Left forelimb (tissue), 1 donor: ENCODE measurements around the gene LETM1.

Source experiments
- DNase-seq: peaks from one replicate; pipeline ENCODE4 v3.0.0-alpha.2; 2018; ENCODE audit warnings: low spot score

The LETM1 gene

DNA sequence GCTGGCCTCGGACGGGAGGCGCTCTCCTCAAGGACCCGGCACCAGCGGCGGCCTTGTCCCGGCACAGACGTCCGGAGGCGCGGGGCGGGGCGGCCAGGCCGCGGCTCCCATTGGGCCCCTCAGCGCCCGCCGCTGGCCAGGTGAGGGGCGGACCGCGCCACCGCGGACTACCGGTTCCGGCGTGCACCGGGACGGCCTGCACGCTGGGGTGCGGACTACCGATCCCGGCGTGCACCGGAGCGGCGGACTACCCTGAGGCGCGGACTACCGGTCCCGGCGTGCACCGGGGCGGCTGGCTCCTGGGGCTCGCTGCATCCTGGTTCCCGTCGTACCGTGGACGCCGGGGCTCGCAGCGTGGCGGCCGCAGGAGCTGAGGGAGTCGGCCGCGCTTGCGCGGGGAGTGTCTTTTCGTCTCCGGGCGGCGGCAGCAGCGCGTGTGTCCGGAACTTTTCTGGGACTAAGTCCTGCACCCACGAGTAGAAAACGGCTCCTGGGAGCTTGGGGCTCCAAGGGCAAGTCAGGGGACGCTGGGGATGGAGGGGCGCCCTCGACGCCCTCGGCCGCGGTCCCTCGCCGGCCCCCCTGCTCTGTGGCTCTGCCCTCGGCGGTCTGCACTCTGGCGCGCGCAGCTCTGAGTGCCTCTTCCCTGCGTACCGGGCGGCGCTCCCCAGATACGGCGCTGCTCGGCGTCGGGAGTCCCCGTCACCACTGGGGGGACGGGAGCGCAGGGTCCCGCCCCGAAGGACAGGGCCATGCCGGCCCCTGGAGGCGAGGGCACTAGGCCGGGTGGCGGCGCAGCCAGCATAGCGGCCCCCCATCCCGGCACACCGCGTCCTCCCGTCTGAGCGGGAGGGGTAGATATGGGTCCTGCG, at the start of gene LETM1:
LETM1 (minus strand) TSS at position 86 of the 872 bp plus-strand sequence. CDS start 206 bp downstream, outside the sequence.
- DNase-seq, result peak; percentile 96

DNA sequence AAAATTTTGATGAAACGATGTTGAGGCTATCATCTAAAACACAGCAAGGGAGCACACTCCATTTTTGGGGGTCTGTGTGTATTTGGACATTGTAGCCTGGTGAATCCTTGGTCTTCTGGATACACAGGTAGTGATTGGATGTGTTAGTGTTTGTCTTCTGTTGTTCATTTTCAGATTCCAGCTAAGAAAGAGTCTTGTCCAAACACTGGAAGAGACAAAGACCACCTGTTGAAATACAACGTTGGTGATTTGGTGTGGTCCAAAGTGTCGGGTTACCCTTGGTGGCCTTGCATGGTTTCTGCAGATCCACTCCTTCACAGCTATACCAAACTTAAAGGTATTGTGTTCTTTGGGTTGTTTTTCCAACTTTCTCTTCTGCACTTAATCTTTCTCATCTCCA, 48.1 kb upstream of the LETM1 start:
- no peak for DNase-seq

GRCh38 chr4:1903035-1903434, 47.1 kb upstream of the LETM1 start:
- DNase-seq, result no peak

DNA sequence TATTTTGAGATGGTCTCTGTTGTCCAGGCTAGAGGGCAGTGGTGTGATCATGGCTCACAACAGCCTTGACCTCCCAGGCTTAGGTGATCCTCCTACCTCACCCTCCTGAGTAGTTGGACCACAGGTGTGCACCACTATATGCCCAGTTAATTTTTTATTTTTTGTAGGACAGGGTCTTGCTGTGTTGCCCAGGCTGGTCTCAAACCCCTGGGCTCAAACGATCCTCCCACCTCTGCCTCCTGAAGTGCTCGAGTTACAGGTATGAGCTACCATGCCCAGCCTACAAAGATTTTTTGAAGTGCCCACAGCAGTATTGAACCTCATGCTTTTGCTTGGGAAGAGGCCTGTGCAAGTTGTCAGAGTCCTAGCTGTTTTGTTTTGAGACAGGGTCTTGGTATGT, 46.3 kb upstream of the LETM1 start:
- DNase-seq, result no peak

DNA sequence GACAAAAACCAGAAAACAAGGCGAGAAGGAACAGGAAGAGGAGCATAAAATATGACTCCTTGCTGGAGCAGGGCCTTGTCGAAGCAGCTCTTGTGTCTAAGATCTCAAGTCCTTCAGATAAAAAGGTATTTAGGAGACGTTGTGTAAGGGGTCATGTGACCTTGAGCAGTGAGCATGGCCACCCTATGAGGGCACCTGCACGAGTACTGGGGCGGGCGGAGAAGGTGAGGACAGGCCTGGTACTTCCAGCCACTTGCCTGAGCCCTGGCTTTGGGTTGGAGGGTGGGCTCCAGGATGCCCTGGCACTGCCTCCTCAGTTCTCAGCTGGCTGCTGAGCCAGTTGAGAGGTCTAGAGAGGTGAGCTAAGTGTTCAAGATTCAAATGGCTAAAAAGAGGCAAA, 45.2 kb upstream of the LETM1 start:
- no peak for DNase-seq

DNA sequence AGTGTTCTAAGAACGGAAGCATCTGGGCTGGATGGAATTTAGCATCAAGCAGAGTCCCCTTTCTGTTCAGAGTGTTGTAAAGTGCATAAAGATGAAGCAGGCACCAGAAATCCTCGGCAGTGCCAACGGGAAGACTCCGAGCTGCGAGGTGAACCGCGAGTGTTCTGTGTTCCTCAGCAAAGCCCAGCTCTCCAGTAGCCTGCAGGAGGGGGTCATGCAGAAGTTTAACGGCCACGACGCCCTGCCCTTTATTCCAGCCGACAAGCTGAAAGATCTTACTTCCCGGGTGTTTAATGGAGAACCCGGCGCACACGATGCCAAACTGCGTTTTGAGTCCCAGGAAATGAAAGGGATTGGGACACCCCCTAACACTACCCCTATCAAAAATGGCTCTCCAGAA, 44.7 kb upstream of the LETM1 start:
- DNase-seq, result no peak

GRCh38 chr4:1900087-1900433, 44.1 kb upstream of the LETM1 start:
- no peak for DNase-seq

DNA sequence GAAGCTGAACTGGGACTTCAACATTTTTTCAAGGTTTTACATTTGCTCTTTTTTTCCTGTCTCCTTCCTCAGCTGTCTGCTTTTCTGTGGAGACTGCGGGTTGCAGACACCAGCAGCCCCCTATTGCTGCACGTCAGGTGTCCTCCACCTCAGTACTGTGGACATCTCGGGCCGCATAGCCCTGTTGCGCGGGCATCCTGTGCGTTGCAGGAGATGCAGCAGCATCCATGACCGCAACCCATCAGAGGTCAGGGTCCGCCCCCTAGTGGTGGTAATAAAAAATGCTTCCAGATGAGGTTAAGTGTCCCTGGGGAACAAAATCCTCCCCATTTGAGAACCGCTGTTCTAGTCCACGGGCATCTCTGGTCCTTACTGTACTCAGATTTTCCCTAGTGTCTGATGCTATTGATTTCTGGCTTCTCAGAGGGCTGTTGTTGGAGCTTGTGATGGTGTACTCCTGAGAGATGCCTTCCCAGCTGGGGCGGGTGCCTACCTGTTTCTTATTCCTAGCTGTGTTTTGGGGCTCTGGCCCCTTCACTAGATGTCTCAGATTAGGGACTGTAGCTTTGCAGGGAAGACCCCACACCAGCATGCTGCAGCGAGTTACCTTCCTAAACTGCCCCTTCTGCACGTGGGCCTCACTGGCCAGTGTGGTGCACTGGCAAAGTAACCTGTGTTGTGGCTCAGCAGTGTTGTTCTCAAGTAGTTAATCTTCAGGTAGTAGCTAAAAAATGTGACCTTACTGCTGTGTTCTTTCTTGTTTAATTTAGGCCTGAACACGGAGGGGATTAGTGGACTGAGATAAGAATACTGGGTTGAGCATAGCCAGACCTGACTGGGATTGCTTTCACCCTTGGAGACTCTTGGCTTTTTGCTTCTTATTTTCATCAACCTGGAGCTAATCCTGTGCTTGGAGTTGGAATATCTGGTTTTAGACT, 43.5 kb upstream of the LETM1 start:
- peak; percentile 78 for DNase-seq

DNA sequence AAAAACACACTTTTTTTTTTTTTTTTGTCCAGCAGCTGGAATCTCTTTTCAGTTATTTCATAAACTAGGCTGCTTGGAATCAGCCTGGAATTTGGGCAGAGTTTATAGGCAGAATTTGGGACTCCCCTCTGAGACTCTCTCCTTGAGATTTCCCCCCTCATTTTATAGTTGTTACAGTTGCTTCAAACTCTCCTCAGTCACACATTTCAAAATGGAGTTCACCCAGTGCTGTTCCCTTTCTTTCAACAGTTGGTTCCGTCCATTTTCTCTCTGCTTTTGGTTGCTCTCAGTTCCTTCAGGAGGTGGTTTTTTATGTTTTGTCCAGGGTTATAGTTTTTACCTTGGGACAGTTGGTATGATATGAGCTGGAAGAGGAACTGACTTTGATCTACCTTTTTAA, 42.7 kb upstream of the LETM1 start:
- no peak for DNase-seq

GRCh38 chr4:1898007-1898406, 42.1 kb upstream of the LETM1 start:
- DNase-seq, result no peak

DNA sequence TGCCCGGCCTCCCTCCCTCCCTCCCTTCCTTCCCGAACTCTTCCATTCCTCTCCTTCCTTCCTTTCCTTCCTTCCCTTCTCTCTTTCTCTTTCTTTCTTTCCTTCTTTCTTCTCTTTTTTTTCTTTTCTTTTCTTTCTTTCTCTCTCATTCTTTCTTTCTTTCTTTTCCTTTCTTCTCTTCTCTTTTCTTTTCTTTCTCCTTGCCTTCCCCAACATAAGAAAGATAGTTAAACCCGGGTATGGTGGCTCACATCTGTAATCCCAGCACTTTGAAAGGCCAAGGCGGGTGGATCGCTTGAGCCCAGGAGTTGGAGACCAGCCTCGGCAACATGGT, 40.7 kb upstream of the LETM1 start:
- no peak for DNase-seq

DNA sequence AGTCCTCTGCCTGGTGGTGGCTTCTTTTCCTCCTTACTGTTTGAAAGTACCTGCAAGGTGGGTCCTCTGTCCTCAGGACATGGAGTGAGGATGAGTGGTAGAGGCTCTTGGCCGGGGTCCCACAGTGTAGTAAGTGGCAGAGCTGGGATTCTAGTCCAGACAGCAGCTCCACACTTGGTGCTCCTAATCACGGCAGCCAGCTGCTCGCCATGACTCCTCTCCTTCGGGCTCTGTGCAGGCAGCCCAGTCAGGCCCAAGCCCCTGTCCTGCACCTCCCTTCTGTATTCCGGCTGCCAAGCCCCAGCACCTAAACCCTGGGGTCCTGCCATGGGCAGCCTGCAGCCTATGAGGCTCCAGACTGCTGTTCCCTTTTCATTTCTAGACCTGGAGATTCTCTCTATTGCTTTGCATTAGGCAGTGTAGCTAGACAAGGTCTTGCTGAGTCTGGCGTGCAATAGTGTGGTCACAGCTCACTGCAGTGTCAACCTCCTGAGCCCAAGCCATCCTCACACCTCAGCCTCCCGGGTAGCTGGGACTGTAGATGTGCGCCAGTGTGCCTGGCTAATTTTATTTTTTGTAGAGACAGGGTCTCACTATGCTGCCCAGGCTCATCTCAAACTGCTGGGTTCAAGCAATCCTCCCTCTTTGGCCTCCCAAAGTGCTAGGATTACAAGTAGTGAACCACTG, 40.2 kb upstream of the LETM1 start:
- DNase-seq, result no peak

GRCh38 chr4:1890979-1891570, 35.1 kb upstream of the LETM1 start:
- DNase-seq, result no peak

DNA sequence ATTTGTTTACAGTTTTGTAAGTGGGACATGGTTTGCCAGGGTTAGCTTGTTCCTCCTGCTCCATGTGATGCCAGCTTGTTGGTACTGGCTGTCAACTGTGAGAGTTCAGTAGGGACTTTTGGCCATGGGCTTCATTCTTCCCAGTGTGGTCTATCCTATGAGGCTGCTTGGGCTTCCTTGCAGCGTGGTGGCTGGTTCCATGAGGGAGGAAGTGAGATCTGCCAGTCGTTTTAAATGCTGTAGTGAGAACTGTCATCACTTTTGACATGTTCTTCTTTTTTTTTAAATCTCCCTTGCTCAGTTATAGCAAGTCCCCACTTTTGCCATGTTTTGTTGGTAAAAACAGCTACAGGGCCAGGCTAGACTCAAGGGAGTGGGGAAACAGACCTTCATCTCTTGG, 31.1 kb upstream of the LETM1 start:
- DNase-seq, result no peak

- DNase-seq, result no peak
Measured at GRCh38 chr4:1885414-1885813, 29.5 kb upstream of the LETM1 start.

DNA sequence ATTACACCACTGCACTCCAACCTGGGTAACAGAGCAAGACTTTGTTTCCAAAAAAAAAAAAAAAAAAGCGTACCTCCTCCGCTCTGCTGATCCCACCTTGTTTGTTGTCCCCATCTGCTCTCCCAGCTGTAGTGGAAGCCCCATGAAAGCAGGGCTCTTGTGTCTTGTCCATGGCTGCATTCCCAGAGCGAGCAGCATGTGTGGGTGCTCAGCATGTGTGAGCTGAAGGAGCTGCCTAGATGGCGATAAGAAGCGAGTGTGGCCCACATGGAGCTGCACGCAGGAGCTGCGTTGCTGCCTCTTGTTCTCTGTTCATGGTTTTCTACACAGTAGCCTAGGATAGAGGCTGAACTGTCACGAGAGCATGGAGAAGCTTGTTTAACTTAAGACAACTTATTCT, 27.6 kb upstream of the LETM1 start:
- DNase-seq, result no peak

- no peak for DNase-seq
Measured at GRCh38 chr4:1882850-1883271, 26.9 kb upstream of the LETM1 start.

DNA sequence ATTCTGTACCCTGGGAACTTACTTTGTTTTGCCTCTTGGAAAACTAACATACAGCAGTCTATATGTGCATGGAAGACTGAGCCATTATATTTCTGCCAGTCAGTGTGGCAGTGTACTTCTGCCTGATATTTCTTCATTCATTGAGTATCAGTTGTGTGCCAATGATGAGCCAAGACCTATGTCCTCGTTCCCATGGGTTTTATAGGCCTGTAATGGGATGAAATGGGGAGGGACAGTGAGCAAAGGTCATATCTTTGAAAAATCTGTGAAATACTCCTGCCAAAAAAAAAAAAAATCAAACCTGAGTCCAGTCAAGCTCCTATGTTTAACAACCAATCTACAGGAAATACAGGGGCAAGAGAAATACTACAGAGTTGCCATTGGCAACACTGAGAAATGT, 24.4 kb upstream of the LETM1 start:
- no peak for DNase-seq

GRCh38 chr4:1879485-1879884, 23.5 kb upstream of the LETM1 start:
- no peak for DNase-seq

- no peak for DNase-seq
Measured at GRCh38 chr4:1874201-1874600, 18.2 kb upstream of the LETM1 start.

DNA sequence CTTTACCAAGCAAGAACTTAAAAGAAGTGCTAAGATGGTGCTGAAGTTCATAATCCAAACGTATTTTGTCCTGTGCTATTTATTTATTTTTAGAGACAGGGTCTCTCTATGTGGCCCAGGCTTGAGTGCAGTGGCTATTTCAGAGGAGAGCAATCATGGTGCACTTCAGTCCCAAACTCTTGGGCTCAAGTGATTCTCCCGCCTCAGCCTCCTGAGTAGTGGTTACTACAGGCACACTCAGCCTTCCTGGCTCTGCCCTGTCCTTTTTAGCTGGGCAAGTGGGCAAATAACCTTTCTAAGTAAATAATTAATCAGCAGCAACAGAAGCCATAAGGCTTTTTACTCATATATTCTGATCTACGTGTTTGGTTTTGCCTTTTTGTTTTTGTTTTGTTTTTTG, 17.8 kb upstream of the LETM1 start:
- DNase-seq, result no peak

- no peak for DNase-seq
Measured at GRCh38 chr4:1873291-1873690, 17.3 kb upstream of the LETM1 start.
